Activated CD8-positive, alpha-beta memory T cell treated with anti-CD3 and anti-CD28 coated beads, Interleukin-2, amount 10 ng/mL, durations not matched to agents 7 days and 5 days (primary cell): ENCODE data around the gene SCFD2. TPM values are rescaled to one million over a fixed set of nuclear protein-coding genes. Genes with fewer than 3 reads are reported as not detected.
"Not testable (repeated sequence)": the region's sequence is repeated elsewhere in the genome, so short reads cannot be mapped to it uniquely, and the experiment has no call there.

ENCODE experiments used
- ATAC-seq: fragments of 150-1000 bp; cut with Tn5 transposase; one replicate; pipeline ENCODE4 v1.10.0; 2021; ENCODE audit warnings: moderate library complexity
- CTCF ChIA-PET: fragments of 350-600 bp; sonication (Branson Sonifier 250); formaldehyde crosslinking; loops from one replicate; lab custom pipeline; 2021; ENCODE audit warnings: antibody characterized with exemption; lab: Charles Lee
- DNase-seq: peaks from one replicate; pipeline ENCODE4 v3.0.0-alpha.2; 2020
- H3K27ac Mint-ChIP-seq: one replicate; pipeline ENCODE4 v1.8.0; 2021; ENCODE audit warnings: mild to moderate bottlenecking, mixed read lengths
- H3K27me3 Mint-ChIP-seq: one replicate; pipeline ENCODE4 v1.8.0; 2021; ENCODE audit warnings: mixed read lengths
- H3K36me3 Mint-ChIP-seq: one replicate; pipeline ENCODE4 v1.8.0; 2021; ENCODE audit warnings: mild to moderate bottlenecking, mixed read lengths
- H3K4me1 Mint-ChIP-seq: one replicate; pipeline ENCODE4 v1.8.0; 2021; ENCODE audit warnings: mixed read lengths
- H3K4me3 Mint-ChIP-seq: one replicate; pipeline ENCODE4 v1.8.0; 2021; ENCODE audit warnings: mild to moderate bottlenecking, moderate library complexity, mixed read lengths
- H3K9me3 Mint-ChIP-seq: one replicate; pipeline ENCODE4 v1.8.0; 2022; ENCODE audit warnings: low read depth, mixed read lengths
- total RNA-seq, 2 experiments: library from RNA; stranded (reverse); gene quantifications; one replicate each; pipeline ENCODE4 v1.2.3, GENCODE V29; 2021

Gene SCFD2
- total RNA-seq, 2 experiments from 2014 or later, result 28.3 to 30.9 TPM

DNA sequence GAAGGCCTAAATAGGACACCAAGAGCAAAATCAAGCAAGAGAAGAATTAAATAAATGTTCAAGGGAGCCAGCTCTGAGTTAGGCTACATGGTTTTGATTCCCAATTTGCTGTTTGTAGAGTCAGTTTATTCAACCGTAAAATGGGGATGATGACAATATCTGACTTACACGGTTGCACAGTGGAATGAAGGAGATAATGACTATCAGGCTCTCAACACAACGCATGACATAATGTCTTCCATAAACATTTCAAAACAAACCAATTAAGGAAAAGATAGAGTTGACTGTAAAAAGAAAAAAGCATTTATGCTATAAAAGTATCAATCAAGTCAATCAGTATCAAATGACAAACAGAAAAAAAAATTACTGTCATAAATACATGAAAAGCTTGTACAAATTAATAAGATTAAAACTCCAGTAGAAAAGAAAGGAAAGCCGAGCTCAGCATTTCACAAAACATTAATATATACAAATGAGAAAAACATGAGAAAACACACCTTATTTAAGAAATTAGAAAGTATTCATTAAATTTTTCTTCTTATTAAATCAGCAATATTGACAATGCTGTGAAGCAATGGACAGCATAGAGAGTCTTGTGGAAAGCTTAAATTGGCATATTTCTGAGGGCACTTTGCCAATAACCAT, 179.0 kb downstream of the SCFD2 start:
- Mint-ChIP-seq H3K27ac (no peak overlapping the region), H3K27me3 (no peaks in the 10 kb centered on the region), H3K9me3 (no peaks in the 10 kb centered on the region), H3K4me1 (no peaks in the 10 kb centered on the region), H3K4me3 (no peak overlapping the region), H3K36me3 (peaks cover 6% of the 10 kb centered on the region)
- no peak for DNase-seq
- ATAC-seq, result no peak
- CTCF ChIA-PET, result no interaction called here

DNA sequence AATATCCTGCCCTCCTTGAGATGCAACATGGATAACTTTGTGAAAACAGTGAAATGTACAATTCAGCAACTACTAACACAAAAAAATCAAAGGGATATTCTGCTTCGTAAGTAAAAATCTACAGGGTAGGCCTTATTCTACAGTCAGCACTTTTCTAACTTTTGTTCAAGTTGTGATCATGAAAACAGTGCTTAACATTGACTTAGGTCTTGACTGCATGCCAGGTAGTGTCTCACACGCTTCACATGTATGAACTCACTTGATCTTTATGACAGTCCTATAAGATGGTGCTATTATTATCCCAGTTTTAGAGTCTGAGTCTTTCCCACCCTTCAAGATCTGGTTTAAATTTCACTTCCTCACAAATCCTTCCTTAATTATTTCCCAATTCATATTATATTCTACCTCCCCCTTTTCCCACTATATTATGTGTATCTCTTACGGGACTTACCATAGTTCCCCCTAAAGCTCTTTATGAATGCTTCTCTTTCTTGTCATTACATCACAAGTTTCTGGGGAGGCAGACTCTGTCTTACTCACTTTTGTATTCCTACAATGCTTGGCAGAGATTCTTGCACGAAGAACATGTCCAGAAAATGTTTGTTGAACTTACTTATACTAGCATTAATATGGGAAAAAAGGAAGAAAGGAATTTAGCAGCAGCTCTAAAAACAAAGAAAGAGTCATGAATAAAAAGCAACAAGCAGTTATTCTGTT, 179.8 kb downstream of the SCFD2 start:
- Mint-ChIP-seq H3K36me3 (peaks cover 6% of the 10 kb centered on the region), H3K27ac (no peak overlapping the region), H3K4me3 (no peak overlapping the region), H3K9me3 (no peaks in the 10 kb centered on the region), H3K4me1 (no peaks in the 10 kb centered on the region), H3K27me3 (no peaks in the 10 kb centered on the region)
- CTCF ChIA-PET, result no interaction called here
- no peak for ATAC-seq
- no peak for DNase-seq

DNA sequence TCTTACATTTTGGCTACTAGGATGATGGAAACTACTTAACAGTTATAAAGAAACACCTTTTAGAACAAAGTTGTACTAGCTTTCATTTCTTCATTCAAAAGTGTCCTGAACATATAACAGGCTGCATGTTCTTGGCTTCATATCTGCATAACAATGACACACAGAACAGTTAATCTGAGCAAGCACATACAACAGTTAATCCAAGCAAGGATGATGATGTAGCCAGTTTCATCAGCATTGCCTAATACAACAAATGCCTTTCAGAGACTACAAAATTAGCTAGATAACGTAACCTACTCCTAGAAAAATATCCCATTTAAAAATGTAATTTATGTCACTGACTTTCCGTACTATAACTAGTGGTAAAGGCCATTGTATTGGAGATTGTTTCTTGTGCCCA, 182.1 kb downstream of the SCFD2 start:
- ATAC-seq (no peak), DNase-seq (no peak)
- H3K27ac Mint-ChIP-seq, result no peak overlapping the region
- H3K27me3 Mint-ChIP-seq, result no peaks in the 10 kb centered on the region
- H3K9me3 Mint-ChIP-seq, result no peaks in the 10 kb centered on the region
- H3K4me3 Mint-ChIP-seq, result no peak overlapping the region
- CTCF ChIA-PET, result no interaction called here
- H3K4me1 Mint-ChIP-seq, result no peaks in the 10 kb centered on the region
- peaks cover 19% of the 10 kb centered on the region for H3K36me3 Mint-ChIP-seq

DNA sequence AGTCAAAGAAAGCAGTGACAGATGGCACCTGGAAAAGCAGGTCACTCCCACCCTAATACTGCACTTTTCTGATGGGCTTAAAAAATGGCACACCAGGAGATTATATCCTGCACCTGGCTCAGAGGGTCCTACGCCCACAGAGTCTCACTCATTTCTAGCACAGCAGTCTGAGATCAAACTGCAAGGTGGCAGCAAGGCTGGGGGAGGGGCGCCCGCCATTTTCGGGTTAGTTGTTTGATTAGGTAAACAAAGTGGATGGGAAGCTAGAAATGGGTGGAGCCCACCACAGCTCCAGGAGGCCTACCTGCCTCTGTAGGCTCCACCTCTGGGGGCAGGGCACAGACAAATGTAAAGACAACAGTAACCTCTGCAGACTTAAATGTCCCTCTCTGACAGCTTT, 188.1 kb downstream of the SCFD2 start:
- peaks cover 19% of the 10 kb centered on the region for H3K9me3 Mint-ChIP-seq
- not testable (repeated sequence) for ATAC-seq, H3K27ac Mint-ChIP-seq

DNA sequence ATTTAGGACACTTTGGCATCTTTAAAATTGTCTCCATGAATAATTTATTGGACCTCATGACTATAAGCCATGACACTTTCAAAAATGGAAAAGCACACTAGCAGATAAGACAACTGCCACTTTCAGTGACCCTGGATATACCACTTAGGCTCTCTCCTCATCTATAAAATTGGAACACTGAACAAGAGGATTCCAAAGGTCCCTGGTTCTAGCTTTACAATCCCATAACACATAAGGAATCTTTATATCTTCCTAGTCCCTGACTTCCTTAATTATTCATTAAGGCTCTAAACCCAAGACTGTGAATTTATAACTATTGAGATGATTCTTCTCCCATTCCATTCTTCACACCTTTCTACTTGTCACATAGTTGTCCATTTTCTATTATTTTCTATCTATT, 190.2 kb downstream of the SCFD2 start:
- no peak for ATAC-seq
- H3K9me3 Mint-ChIP-seq, result peaks cover 21% of the 10 kb centered on the region
- CTCF ChIA-PET, result no interaction called here
- H3K4me1 Mint-ChIP-seq, result peaks cover 12% of the 10 kb centered on the region
- H3K27ac Mint-ChIP-seq, result no peak overlapping the region
- H3K27me3 Mint-ChIP-seq, result no peaks in the 10 kb centered on the region
- DNase-seq, result no peak
- no peak overlapping the region for H3K4me3 Mint-ChIP-seq
- peaks cover 45% of the 10 kb centered on the region for H3K36me3 Mint-ChIP-seq

More for the DNA sequence above, 188.1 kb downstream of the SCFD2 start:
- H3K4me3 Mint-ChIP-seq, CTCF ChIA-PET, H3K27me3 Mint-ChIP-seq, DNase-seq: not testable (repeated sequence)
- Mint-ChIP-seq H3K4me1 (peaks cover 12% of the 10 kb centered on the region), H3K36me3 (peaks cover 42% of the 10 kb centered on the region)

DNA sequence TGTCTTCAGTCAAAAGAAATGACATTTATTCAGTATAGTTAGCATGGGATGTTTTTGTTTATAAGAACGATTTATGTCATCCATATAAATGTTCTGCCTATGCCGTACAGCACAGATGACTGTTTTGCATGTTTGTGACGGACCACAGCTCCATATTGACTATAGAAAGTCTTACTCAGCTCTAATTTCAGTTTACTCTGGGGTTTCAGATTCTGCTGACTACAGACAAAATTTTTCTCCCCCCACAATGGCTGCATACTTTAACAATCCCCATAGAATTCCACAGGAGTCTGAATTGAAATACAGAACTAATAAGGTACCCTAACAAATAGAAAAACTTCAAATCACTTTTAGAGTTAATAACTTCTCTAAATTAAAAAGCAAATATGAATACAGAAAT, 191.0 kb downstream of the SCFD2 start:
- H3K36me3 Mint-ChIP-seq, result peaks cover 39% of the 10 kb centered on the region
- H3K27ac Mint-ChIP-seq, result no peak overlapping the region
- no peak overlapping the region for H3K4me3 Mint-ChIP-seq
- DNase-seq (no peak), ATAC-seq (no peak)
- CTCF ChIA-PET, result no interaction called here
- peaks cover 12% of the 10 kb centered on the region for H3K4me1 Mint-ChIP-seq
- no peaks in the 10 kb centered on the region for H3K27me3 Mint-ChIP-seq
- H3K9me3 Mint-ChIP-seq, result peaks cover 21% of the 10 kb centered on the region

DNA sequence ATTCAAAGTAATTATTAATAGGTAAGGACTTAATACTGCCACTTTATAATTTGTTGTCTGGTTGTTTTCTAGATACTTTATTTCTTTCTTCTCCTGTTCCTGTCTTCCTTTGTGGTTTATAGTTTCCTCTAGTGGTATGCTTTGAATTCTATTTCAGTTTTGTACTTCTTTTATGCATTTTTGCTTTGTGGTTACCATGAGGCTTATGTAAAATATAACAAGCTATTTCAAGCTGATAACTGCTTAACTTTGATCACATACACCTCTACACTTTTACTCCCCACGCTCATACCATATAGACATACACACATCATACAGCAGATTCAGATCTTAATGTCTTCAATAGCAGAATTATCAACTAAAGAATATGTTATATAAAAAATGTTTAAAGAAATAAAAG, 192.3 kb downstream of the SCFD2 start:
- Mint-ChIP-seq H3K36me3 (peaks cover 32% of the 10 kb centered on the region), H3K9me3 (peaks cover 21% of the 10 kb centered on the region), H3K27ac (no peak overlapping the region), H3K27me3 (no peaks in the 10 kb centered on the region), H3K4me1 (peaks cover 12% of the 10 kb centered on the region), H3K4me3 (no peak overlapping the region)
- ATAC-seq (no peak), DNase-seq (no peak)
- CTCF ChIA-PET, result no interaction called here

DNA sequence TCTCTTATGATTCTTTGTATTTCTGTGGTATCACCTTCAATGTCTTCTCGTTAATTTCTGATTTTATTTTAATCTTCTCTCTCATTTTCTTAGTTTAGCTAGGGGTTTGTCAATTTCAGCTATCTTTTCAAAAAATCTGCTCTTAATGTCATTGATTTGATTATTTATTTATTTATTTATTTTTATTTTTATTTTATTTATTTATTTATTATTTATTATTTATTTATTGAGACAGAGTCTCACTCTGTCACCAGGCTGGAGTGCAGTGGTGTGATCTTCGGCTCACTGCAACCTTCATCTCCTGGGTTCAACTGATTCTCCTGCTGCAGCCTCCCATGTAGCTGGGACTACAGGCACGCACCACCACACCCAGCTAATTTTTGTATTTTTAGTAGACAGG, 194.1 kb downstream of the SCFD2 start:
- Mint-ChIP-seq H3K9me3 (peaks cover 18% of the 10 kb centered on the region), H3K4me3 (no peak overlapping the region), H3K4me1 (peaks cover 9% of the 10 kb centered on the region), H3K27ac (no peak overlapping the region), H3K36me3 (peaks cover 19% of the 10 kb centered on the region), H3K27me3 (no peaks in the 10 kb centered on the region)
- no peak for DNase-seq
- CTCF ChIA-PET, result no interaction called here
- no peak for ATAC-seq

DNA sequence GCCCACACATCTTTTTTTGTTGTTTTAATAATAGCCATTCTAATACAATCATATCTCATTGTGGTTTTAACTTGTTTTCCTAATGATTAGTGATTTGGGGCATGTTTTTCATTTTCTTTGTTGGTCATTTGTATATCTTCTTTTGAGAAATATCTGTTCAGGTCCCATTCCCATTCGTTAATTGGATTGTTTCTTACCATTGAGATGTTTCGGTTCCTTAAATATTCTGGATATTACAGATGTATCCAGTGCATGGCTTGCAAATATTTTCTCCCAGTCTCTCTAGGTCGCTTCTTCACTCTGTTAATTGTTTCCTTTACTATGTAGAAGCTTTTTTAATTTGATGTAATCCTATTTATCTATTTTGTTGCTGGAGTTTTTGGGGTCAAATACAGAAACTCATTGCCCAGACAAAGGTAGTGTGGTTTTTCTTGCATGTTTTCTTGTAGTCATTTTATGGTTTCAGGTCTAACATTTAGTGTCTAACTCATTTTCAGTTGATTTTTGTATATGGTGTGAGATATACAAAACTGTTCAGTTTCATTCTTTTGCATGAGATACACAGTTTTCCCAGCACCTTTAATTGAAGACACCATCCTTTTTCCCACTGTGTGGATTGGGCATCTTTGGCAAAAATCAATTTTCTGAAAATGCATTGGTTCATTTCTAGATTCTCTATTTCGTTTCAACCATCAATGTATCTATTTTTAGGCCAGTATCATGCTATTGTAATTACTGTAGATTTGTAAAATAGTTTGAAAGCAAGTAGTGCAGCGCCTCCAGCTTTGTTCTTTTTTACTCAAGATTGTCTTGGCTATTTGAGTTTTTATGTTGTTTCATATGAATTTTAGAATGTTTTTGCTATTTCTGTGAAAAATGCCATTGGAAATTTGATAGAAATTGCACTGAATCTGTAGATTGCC, 195.9 kb downstream of the SCFD2 start:
- no peak overlapping the region for H3K27ac Mint-ChIP-seq
- peaks cover 21% of the 10 kb centered on the region for H3K9me3 Mint-ChIP-seq
- no peak for DNase-seq
- no peak for ATAC-seq
- no peak overlapping the region for H3K4me3 Mint-ChIP-seq
- H3K36me3 Mint-ChIP-seq, result peaks cover 22% of the 10 kb centered on the region
- CTCF ChIA-PET, result no interaction called here
- no peaks in the 10 kb centered on the region for H3K27me3 Mint-ChIP-seq
- peaks cover 3% of the 10 kb centered on the region for H3K4me1 Mint-ChIP-seq

DNA sequence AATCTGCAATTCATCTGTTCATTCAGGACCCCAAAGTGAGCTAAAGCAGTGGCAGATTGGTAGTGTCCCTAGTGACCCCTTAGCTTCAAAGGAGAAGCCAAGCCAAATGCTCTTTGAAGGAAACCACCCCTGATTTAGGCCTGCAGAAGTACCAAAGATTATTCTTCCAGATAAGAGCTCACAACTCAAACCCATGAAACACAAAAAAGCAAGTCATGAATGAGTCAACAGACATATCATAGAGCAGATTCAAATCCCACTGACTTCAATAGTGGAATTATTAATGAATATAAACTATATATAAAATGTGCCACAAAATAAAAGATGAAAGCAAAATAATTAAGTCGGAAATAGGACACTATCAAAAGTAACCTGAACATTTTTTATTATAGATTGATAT, 197.6 kb downstream of the SCFD2 start:
- peaks cover 7% of the 10 kb centered on the region for H3K9me3 Mint-ChIP-seq
- H3K27ac Mint-ChIP-seq, result no peak overlapping the region
- H3K4me3 Mint-ChIP-seq, result no peak overlapping the region
- peaks cover 12% of the 10 kb centered on the region for H3K36me3 Mint-ChIP-seq
- H3K27me3 Mint-ChIP-seq, result no peaks in the 10 kb centered on the region
- DNase-seq, result no peak
- H3K4me1 Mint-ChIP-seq, result no peaks in the 10 kb centered on the region
- ATAC-seq, result no peak
- CTCF ChIA-PET, result no interaction called here

DNA sequence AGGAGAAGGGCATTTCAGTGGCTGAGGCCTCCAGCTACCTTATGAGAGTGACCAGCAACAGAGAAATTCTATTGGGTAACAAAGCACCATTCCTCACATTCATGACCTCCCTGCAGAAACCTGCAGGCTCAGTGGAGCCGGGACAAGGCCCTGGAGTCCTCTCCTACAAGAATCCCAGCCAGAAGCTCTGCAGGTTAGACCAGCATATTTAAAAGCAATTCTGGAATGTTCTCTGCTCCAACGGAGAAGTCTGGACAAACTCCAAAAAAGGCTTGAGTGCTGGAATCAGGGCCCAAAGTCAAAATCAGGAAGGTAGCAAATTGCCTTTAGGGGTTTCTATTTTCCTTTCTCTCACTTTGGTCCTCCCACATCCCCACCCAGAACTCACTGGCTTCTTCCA, 202.9 kb downstream of the SCFD2 start:
- no peak for ATAC-seq
- CTCF ChIA-PET, result no interaction called here
- DNase-seq, result no peak

DNA sequence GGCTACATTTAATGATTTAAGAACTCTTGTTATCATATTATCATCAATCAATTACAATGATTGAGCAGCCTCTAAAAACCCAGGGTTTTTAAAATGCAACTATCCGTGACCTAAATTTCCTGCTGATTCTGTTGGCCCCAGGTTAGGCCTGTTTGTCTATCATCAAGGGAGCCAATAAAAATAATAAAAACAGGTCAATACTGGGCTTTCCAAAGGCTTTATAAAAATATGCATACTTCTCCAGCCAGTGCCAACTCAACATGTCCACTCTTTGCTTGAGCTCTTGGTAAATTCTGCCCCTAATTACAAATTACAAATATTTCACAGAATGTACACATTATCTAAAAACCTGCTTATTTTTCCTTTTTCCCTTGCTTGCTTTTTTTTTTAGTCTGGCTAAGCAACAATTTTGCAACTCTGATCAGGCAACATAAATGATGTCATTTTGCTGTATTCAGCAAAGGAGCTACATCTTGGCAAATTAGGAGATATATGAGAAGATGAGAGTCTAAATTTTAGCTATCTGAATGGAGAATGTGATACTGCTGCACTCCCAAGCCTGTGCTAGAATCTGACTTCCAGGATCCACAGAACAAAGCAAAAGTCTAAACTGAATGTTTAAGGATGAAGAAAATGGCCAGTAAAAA, 204.0 kb downstream of the SCFD2 start:
- no peak for ATAC-seq
- no peak for DNase-seq
- peaks cover 3% of the 10 kb centered on the region for H3K9me3 Mint-ChIP-seq
- no peak overlapping the region for H3K4me3 Mint-ChIP-seq
- CTCF ChIA-PET, result no interaction called here
- no peaks in the 10 kb centered on the region for H3K27me3 Mint-ChIP-seq
- H3K4me1 Mint-ChIP-seq, result no peaks in the 10 kb centered on the region
- H3K27ac Mint-ChIP-seq, result no peak overlapping the region
- peaks cover 10% of the 10 kb centered on the region for H3K36me3 Mint-ChIP-seq

More for the DNA sequence above, 202.9 kb downstream of the SCFD2 start:
- no peak overlapping the region for H3K27ac Mint-ChIP-seq
- no peaks in the 10 kb centered on the region for H3K27me3 Mint-ChIP-seq
- no peak overlapping the region for H3K4me3 Mint-ChIP-seq
- peaks cover 3% of the 10 kb centered on the region for H3K9me3 Mint-ChIP-seq
- H3K36me3 Mint-ChIP-seq, result peaks cover 10% of the 10 kb centered on the region
- H3K4me1 Mint-ChIP-seq, result no peaks in the 10 kb centered on the region

DNA sequence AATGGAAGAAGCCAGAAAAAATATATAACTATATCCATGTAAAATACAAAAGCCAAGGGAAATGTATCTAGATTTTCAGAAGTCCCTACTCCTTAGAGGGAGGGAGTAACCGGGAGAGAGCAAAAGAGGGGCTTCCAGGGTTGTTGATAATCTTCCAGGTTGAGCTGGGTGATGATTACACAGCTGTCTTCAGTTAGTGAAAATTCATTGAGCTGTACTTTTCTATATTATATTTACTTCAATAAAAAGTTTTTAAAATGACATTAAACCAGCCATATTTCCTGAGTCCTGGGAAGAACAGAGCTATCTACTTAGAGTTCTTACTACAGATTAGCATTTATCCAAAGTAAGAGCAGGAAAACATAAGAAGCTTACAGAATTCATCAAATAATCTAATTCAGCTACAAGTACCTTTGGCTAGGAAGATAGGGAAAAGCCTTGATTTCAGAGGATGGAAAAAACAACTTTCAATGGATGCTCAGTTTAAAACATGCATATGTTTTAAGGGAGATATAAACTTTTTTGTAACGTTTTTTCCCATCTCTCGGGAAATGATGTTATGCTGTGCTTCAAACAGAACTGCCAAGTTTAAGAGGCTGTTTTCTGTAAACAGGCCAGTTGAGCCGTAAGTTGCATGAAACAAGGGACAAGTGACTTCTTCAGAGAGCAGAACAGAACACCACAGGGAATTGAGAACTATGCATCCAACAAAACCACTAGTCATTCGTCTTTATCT, 204.6 kb downstream of the SCFD2 start:
- peaks cover 10% of the 10 kb centered on the region for H3K36me3 Mint-ChIP-seq
- no peak overlapping the region for H3K27ac Mint-ChIP-seq
- H3K27me3 Mint-ChIP-seq, result no peaks in the 10 kb centered on the region
- CTCF ChIA-PET, result no interaction called here
- no peaks in the 10 kb centered on the region for H3K4me1 Mint-ChIP-seq
- H3K4me3 Mint-ChIP-seq, result no peak overlapping the region
- DNase-seq, result no peak
- peaks cover 3% of the 10 kb centered on the region for H3K9me3 Mint-ChIP-seq
- no peak for ATAC-seq
